ENCODE measurements around the gene GRK3.

- TF ChIP-seq CTCF (IDR thresholded peaks at IDR 0.05) (no peak), POLR2A (IDR thresholded peaks at IDR 0.05) (no peak)
These were observed 132.7 kb downstream of the GRK3 start for GRCh38 chr22:25697181-25697664.

Measured in Peyer's patch (tissue), 4 donors.